Measurements from ENCODE around the gene CHRM3. TPM values are rescaled to one million over a fixed set of nuclear protein-coding genes. Genes with fewer than 3 reads are reported as not detected.

CHRM3 gene
- total and polyA plus RNA-seq, 2 donors (not counting 1 experiment from before 2014, with no cell fraction given) = not detected

- no peak overlapping the region for H3K4me3 ChIP-seq (ENCODE audit: control extremely low read depth in 1 of 5, extremely low read depth in 1 of 5, insufficient read depth in 1 of 5, low read depth in 2 of 5, low read length in 4 of 5)
- H3K9ac ChIP-seq (ENCODE audit: low read length) = no peak overlapping the region
- DNase-seq (no peak), ATAC-seq (ENCODE audit: low read depth) (no peak)
- POLR2A ChIA-PET = no interaction called here
- peaks cover 0 to 10% (median 7%) of the 10 kb centered on the region in 4 experiments for H3K27me3 ChIP-seq (replicated peaks in 1 of 4; ENCODE audit: control extremely low read depth in 1 of 4, control insufficient read depth in 3 of 4, insufficient read depth in 4 of 4, low read length in 3 of 4)
- Mint-ChIP-seq H3K4me1 (no peaks in the 10 kb centered on the region), H3K27ac (no peak overlapping the region), H3K4me3 (no peak overlapping the region), H3K9me3 (ENCODE audit: insufficient read depth) (no peaks in the 10 kb centered on the region), H3K27me3 (peaks cover 16% of the 10 kb centered on the region)
- H3K27ac ChIP-seq (ENCODE audit: low read length in 2 of 2) = no peak overlapping the region
- no peaks in the 10 kb centered on the region for H4K20me1 ChIP-seq (ENCODE audit: control insufficient read depth, insufficient read depth, low read length, poor library complexity, severe bottlenecking)
- H3K36me3 ChIP-seq (replicated peaks in 1 of 2; ENCODE audit: control extremely low read depth in 1 of 2, control insufficient read depth in 1 of 2, extremely low read depth in 1 of 2, insufficient read depth in 2 of 2, low read length in 1 of 2) = no peaks in the 10 kb centered on the region
- 25% methylated on average over 1 of the region's 3 CpGs for WGBS (ENCODE audit: insufficient coverage)
- H3K79me2 ChIP-seq (ENCODE audit: control insufficient read depth, insufficient read depth, low read length) = no peaks in the 10 kb centered on the region
- CTCF ChIA-PET = no interaction called here
- H3K4me1 ChIP-seq (ENCODE audit: control insufficient read depth in 2 of 2, insufficient read depth in 2 of 2, low read length in 2 of 2) = no peaks in the 10 kb centered on the region
- H3K9me3 ChIP-seq (ENCODE audit: control extremely low read depth in 1 of 3, control insufficient read depth in 2 of 3, insufficient read depth in 1 of 3, low read length in 2 of 3) = peaks cover 0 to 6% (median 0%) of the 10 kb centered on the region in 3 donors
- H2AFZ ChIP-seq (ENCODE audit: insufficient read depth, low read depth, low read length, poor library complexity, severe bottlenecking) = no peak overlapping the region
- intact Hi-C loops (cut with micrococcal nuclease) = no loop called here
- TF ChIP-seq EZH2 (IDR thresholded peaks at IDR 0.05; ENCODE audit: borderline replicate concordance, insufficient read depth, low read depth, low read length, poor library complexity, severe bottlenecking) (no peak), CTCF (IDR thresholded peaks at IDR 0.05) (no peak)
- H3K4me2 ChIP-seq (replicated peaks; ENCODE audit: low read depth, low read length, poor library complexity, severe bottlenecking) = no peak overlapping the region
Observed at GRCh38 chr1:239392271-239392670, 5.9 kb downstream of the CHRM3 start.

GRCh38 chr1:239394107-239394506 lies 7.7 kb downstream of the CHRM3 start:
- Histone ChIP-seq H3K4me1 (ENCODE audit: control insufficient read depth in 2 of 2, insufficient read depth in 2 of 2, low read length in 2 of 2) (no peaks in the 10 kb centered on the region), H3K9me3 (ENCODE audit: control extremely low read depth in 1 of 3, control insufficient read depth in 2 of 3, insufficient read depth in 1 of 3, low read length in 2 of 3) (no peaks in the 10 kb centered on the region), H4K20me1 (ENCODE audit: control insufficient read depth, insufficient read depth, low read length, poor library complexity, severe bottlenecking) (no peaks in the 10 kb centered on the region), H3K27ac (ENCODE audit: low read length in 2 of 2) (no peak overlapping the region), H3K79me2 (ENCODE audit: control insufficient read depth, insufficient read depth, low read length) (no peaks in the 10 kb centered on the region), H3K36me3 (replicated peaks in 1 of 2; ENCODE audit: control extremely low read depth in 1 of 2, control insufficient read depth in 1 of 2, extremely low read depth in 1 of 2, insufficient read depth in 2 of 2, low read length in 1 of 2) (no peaks in the 10 kb centered on the region), H3K4me3 (ENCODE audit: control extremely low read depth in 1 of 5, extremely low read depth in 1 of 5, insufficient read depth in 1 of 5, low read depth in 2 of 5, low read length in 4 of 5) (no peak overlapping the region), H3K9ac (ENCODE audit: low read length) (no peak overlapping the region), H3K27me3 (replicated peaks in 1 of 4; ENCODE audit: control extremely low read depth in 1 of 4, control insufficient read depth in 3 of 4, insufficient read depth in 4 of 4, low read length in 3 of 4) (no peaks in the 10 kb centered on the region), H3K4me2 (replicated peaks; ENCODE audit: low read depth, low read length, poor library complexity, severe bottlenecking) (no peak overlapping the region), H2AFZ (ENCODE audit: insufficient read depth, low read depth, low read length, poor library complexity, severe bottlenecking) (no peak overlapping the region)
- no CpG with 5 or more reads among the region's 2 CpGs for WGBS (ENCODE audit: insufficient coverage)
- H3K27me3 Mint-ChIP-seq = no peaks in the 10 kb centered on the region
- ChIA-PET POLR2A (no interaction called here), CTCF (no interaction called here)
- intact Hi-C loops (cut with micrococcal nuclease) = no loop called here
- DNase-seq = no peak
- TF ChIP-seq EZH2 (IDR thresholded peaks at IDR 0.05; ENCODE audit: borderline replicate concordance, insufficient read depth, low read depth, low read length, poor library complexity, severe bottlenecking) = no peak
- no peak for TF ChIP-seq CTCF (IDR thresholded peaks at IDR 0.05)
- H3K9me3 Mint-ChIP-seq (ENCODE audit: insufficient read depth) = no peaks in the 10 kb centered on the region
- ATAC-seq (ENCODE audit: low read depth) = no peak
- no peak overlapping the region for H3K27ac Mint-ChIP-seq
- H3K4me1 Mint-ChIP-seq = no peaks in the 10 kb centered on the region
- no peak overlapping the region for H3K4me3 Mint-ChIP-seq
